GM18867 (cell line): ENCODE results near the gene PCLAF.
"Not testable (repeated sequence)": the region's sequence is repeated elsewhere in the genome, so short reads cannot be mapped to it uniquely, and the experiment has no call there.

Experiments used
- ATAC-seq: cut with Tn5 transposase; IDR thresholded peaks from one replicate; pipeline ENCODE4 v1.9.1; 2021; ENCODE audit warnings: mild to moderate bottlenecking, moderate library complexity; ENCODE audit not compliant: unreplicated experiment

The PCLAF gene

GRCh38 chr15:64326458-64326857 lies 54.8 kb downstream of the PCLAF start:
- not testable (repeated sequence) for ATAC-seq

- ATAC-seq, result no peak
Observed at GRCh38 chr15:64324165-64324877, 56.9 kb downstream of the PCLAF start.

- no peak for ATAC-seq
Observed at GRCh38 chr15:64315216-64315615, 66.0 kb downstream of the PCLAF start.

GRCh38 chr15:64314456-64314855 lies 66.8 kb downstream of the PCLAF start:
- no peak for ATAC-seq
